Glutamatergic neuron (in vitro differentiated cells): ENCODE results near the gene EML5. TPM values are rescaled to one million over a fixed set of nuclear protein-coding genes. Genes with fewer than 3 reads are reported as not detected.

Experiments used
- DNase-seq: peaks from one replicate; pipeline ENCODE4 v3.0.0; 2022
- H3K27ac Mint-ChIP-seq: one replicate; pipeline ENCODE4 v1.8.0; 2020; ENCODE audit warnings: mild to moderate bottlenecking, mixed read lengths, inconsistent platforms; ENCODE audit not compliant: unreplicated experiment
- H3K27me3 Mint-ChIP-seq: one replicate; pipeline ENCODE4 v1.8.0; 2020; ENCODE audit warnings: mild to moderate bottlenecking, moderate library complexity, mixed read lengths, inconsistent platforms; ENCODE audit not compliant: unreplicated experiment
- H3K36me3 Mint-ChIP-seq: one replicate; pipeline ENCODE4 v1.8.0; 2020; ENCODE audit warnings: mild to moderate bottlenecking, mixed read lengths, inconsistent platforms; ENCODE audit not compliant: unreplicated experiment
- H3K4me1 Mint-ChIP-seq: one replicate; pipeline ENCODE4 v1.8.0; 2020; ENCODE audit warnings: mild to moderate bottlenecking, low read depth, mixed read lengths, inconsistent platforms; ENCODE audit not compliant: unreplicated experiment
- H3K4me3 Mint-ChIP-seq: one replicate; pipeline ENCODE4 v1.8.0; 2020; ENCODE audit warnings: mild to moderate bottlenecking, mixed read lengths, inconsistent platforms; ENCODE audit not compliant: unreplicated experiment
- H3K9me3 Mint-ChIP-seq: one replicate; pipeline ENCODE4 v1.8.0; 2020; ENCODE audit warnings: mild to moderate bottlenecking, moderate library complexity, mixed read lengths, inconsistent platforms; ENCODE audit not compliant: unreplicated experiment
- CTCF ChIP-seq: fragments of 200-600 bp; sonication (generic); IDR thresholded peaks from one replicate; pipeline ENCODE4 v1.5.0; 2021; ENCODE audit not compliant: partially characterized antibody, unreplicated experiment
- total RNA-seq: library from RNA; stranded (reverse); fragmentation: NEBNext Ultra II Directional; extraction: Animal tissue kit (Norgen Biotek cat#: 25700); gene quantifications from one replicate; pipeline ENCODE4 v1.2.1, GENCODE V29; 2021; ENCODE audit not compliant: unreplicated experiment

Gene EML5
- total RNA-seq, 1 donor from 2014 or later, result 2.1 TPM

GRCh38 chr14:88786715-88787114 is 6.0 kb downstream of the EML5 start:
- Mint-ChIP-seq H3K4me1 (no peaks in the 10 kb centered on the region), H3K27me3 (no peaks in the 10 kb centered on the region), H3K36me3 (peaks cover 11% of the 10 kb centered on the region), H3K9me3 (peaks cover 6% of the 10 kb centered on the region), H3K27ac (no peak overlapping the region), H3K4me3 (no peak overlapping the region)
- TF ChIP-seq CTCF, result no peak
- DNase-seq, result no peak

- no peak overlapping the region for H3K27ac Mint-ChIP-seq
- no peaks in the 10 kb centered on the region for H3K27me3 Mint-ChIP-seq
- DNase-seq, result no peak
- H3K4me1 Mint-ChIP-seq, result no peaks in the 10 kb centered on the region
- H3K4me3 Mint-ChIP-seq, result no peak overlapping the region
- no peak for TF ChIP-seq CTCF
- peaks cover 15% of the 10 kb centered on the region for H3K36me3 Mint-ChIP-seq
- H3K9me3 Mint-ChIP-seq, result peaks cover 9% of the 10 kb centered on the region
Measured at GRCh38 chr14:88785911-88786310, 6.8 kb downstream of the EML5 start.

- Mint-ChIP-seq H3K27me3 (peaks cover 3% of the 10 kb centered on the region), H3K4me1 (no peaks in the 10 kb centered on the region), H3K4me3 (no peak overlapping the region), H3K36me3 (no peaks in the 10 kb centered on the region), H3K27ac (no peak overlapping the region), H3K9me3 (no peaks in the 10 kb centered on the region)
- no peak for TF ChIP-seq CTCF
- DNase-seq, result no peak
Measured at GRCh38 chr14:88775532-88775931, 17.2 kb downstream of the EML5 start.

GRCh38 chr14:88770736-88771135 is 22.0 kb downstream of the EML5 start:
- no peak for DNase-seq

GRCh38 chr14:88765130-88765529 is 27.6 kb downstream of the EML5 start:
- Mint-ChIP-seq H3K4me1 (no peaks in the 10 kb centered on the region), H3K27ac (no peak overlapping the region)
- DNase-seq, result no peak

More at GRCh38 chr14:88770736-88771135, 22.0 kb downstream of the EML5 start:
- Mint-ChIP-seq H3K36me3 (peaks cover 8% of the 10 kb centered on the region), H3K9me3 (peaks cover 5% of the 10 kb centered on the region), H3K27ac (no peak overlapping the region), H3K27me3 (no peaks in the 10 kb centered on the region), H3K4me1 (no peaks in the 10 kb centered on the region), H3K4me3 (no peak overlapping the region)
- TF ChIP-seq CTCF, result no peak

More at GRCh38 chr14:88765130-88765529, 27.6 kb downstream of the EML5 start:
- Mint-ChIP-seq H3K9me3 (peaks cover 5% of the 10 kb centered on the region), H3K27me3 (peaks cover 1% of the 10 kb centered on the region), H3K4me3 (no peak overlapping the region), H3K36me3 (peaks cover 8% of the 10 kb centered on the region)
- TF ChIP-seq CTCF, result no peak
